Lower leg skin (tissue), 3 donors: ENCODE data around the gene IL11RA.

ENCODE experiments used
- POLR2A ChIP-seq, 2 donors: fragments of 450-650 bp; IDR thresholded peaks; one replicate each; pipeline ENCODE4 v1.6.1; 2016 to 2017; ENCODE audit warnings: antibody characterized with exemption in 2 of 2, mild to moderate bottlenecking in 1 of 2, moderate library complexity in 1 of 2
- TF ChIP-seq, protein P1 (sequence below), 3 donors: fragments of 450-650 bp; IDR thresholded peaks; one replicate each; pipeline ENCODE4 v1.5.1; 2016; ENCODE audit warnings: antibody characterized with exemption in 3 of 3, mild to moderate bottlenecking in 3 of 3, moderate library complexity in 2 of 3

DNA sequence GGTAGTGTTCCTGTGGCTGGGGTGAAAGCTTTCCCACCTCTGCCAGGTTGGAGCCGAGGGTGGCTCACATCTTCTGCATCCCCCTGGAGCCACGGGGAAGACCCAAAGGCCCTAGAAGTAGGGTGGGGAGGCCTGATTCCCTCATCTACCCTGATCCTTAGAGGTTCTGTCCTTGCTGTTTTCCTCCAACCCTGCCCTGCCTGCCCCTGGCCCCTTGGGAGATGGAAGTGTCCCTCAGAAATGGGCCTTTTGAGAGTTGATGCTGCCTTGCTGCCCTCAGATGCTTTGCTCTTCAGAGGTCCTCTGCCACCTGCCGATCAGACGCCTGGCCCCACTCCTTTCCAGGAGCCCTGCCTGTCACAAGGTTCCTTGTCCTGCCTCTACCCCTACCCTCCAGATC lies 32.8 kb downstream of the IL11RA start:
- TF ChIP-seq, protein P1, sequence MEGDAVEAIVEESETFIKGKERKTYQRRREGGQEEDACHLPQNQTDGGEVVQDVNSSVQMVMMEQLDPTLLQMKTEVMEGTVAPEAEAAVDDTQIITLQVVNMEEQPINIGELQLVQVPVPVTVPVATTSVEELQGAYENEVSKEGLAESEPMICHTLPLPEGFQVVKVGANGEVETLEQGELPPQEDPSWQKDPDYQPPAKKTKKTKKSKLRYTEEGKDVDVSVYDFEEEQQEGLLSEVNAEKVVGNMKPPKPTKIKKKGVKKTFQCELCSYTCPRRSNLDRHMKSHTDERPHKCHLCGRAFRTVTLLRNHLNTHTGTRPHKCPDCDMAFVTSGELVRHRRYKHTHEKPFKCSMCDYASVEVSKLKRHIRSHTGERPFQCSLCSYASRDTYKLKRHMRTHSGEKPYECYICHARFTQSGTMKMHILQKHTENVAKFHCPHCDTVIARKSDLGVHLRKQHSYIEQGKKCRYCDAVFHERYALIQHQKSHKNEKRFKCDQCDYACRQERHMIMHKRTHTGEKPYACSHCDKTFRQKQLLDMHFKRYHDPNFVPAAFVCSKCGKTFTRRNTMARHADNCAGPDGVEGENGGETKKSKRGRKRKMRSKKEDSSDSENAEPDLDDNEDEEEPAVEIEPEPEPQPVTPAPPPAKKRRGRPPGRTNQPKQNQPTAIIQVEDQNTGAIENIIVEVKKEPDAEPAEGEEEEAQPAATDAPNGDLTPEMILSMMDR (IDR thresholded peaks at IDR 0.05): no peak
- TF ChIP-seq POLR2A (IDR thresholded peaks at IDR 0.05): no peak
